AG04449 (cell line): ENCODE data around the gene C19orf25.

Source experiments
- CTCF ChIA-PET: fragments of 350-600 bp; formaldehyde crosslinking; extraction: SDS; loops from one replicate; lab custom pipeline; 2021; ENCODE audit warnings: antibody characterized with exemption; lab: Yijun Ruan, JAX
- POLR2A ChIA-PET: fragments of 400-600, 350-600 bp; formaldehyde crosslinking; extraction: SDS; loops from one replicate; lab custom pipeline; 2020; ENCODE audit warnings: antibody characterized with exemption, inconsistent platforms; lab: Yijun Ruan, JAX
- DNase-seq: peaks from one replicate; pipeline ENCODE4 v3.0.0-alpha.2; 2010; ENCODE audit warnings: low read depth, low spot score
- H3K4me3 ChIP-seq: 2 replicates; pipeline ENCODE4 v1.5.1; 2011; ENCODE audit warnings: low read depth, mild to moderate bottlenecking, control low read depth, low read length
- CTCF ChIP-seq: IDR thresholded peaks from one replicate; pipeline ENCODE4 v1.5.1; 2011; ENCODE audit warnings: mild to moderate bottlenecking, moderate library complexity, low read length, control low read depth, inconsistent platforms; ENCODE audit not compliant: insufficient read depth; ENCODE audit errors: missing control alignments

Gene C19orf25

GRCh38 chr19:1450735-1451731 is 28.0 kb downstream of the C19orf25 start:
- CTCF ChIA-PET: interaction anchor here (0.6 to 1.5 kb wide), 4 partner anchors 14 to 135 kb away, joined by 3 to 4 read pairs (median 4); no protein-coding TSS in a partner anchor

GRCh38 chr19:1449467-1450442 is 29.3 kb downstream of the C19orf25 start, which contains the start of gene APC2:
APC2 (plus strand) TSS chr19:1450121; CDS start chr19:1453002, 2,881 bp downstream.
- DNase-seq: no peak

More at GRCh38 chr19:1450735-1451731, 28.0 kb downstream of the C19orf25 start:
- POLR2A ChIA-PET: no interaction called here
- H3K4me3 ChIP-seq: no peak overlapping the region
- no peak for TF ChIP-seq CTCF
- DNase-seq: no peak

GRCh38 chr19:1447944-1448343 is 31.1 kb downstream of the C19orf25 start:
- no peak overlapping the region for H3K4me3 ChIP-seq
- CTCF ChIA-PET: no interaction called here
- no peak for TF ChIP-seq CTCF
- DNase-seq: no peak
- POLR2A ChIA-PET: no interaction called here

More at GRCh38 chr19:1449467-1450442, 29.3 kb downstream of the C19orf25 start, which contains the start of gene APC2:
- TF ChIP-seq CTCF: no peak
- peak within 1 kb of the TSS; percentile 46 for H3K4me3 ChIP-seq
- ChIA-PET CTCF (interaction anchor here (1.0 to 1.5 kb wide), 3 partner anchors 13 to 134 kb away, joined by 3 to 4 read pairs (median 3); no protein-coding TSS in a partner anchor), POLR2A (no interaction called here)

- DNase-seq: no peak
- ChIA-PET CTCF (no interaction called here), POLR2A (no interaction called here)
- no peak overlapping the region for H3K4me3 ChIP-seq
- TF ChIP-seq CTCF: no peak
Observed at GRCh38 chr19:1447504-1447903, 31.5 kb downstream of the C19orf25 start.

- DNase-seq: no peak
- ChIA-PET CTCF (no interaction called here), POLR2A (no interaction called here)
- no peak for TF ChIP-seq CTCF
- H3K4me3 ChIP-seq: no peak overlapping the region; the same call in 1 of the 2 replicates
Observed at GRCh38 chr19:1446713-1447481, 32.1 kb downstream of the C19orf25 start.
